Ovary (tissue), 9 donors: ENCODE measurements around the gene PTPRK. TPM values are rescaled to one million over a fixed set of nuclear protein-coding genes. Genes with fewer than 3 reads are reported as not detected.

Experiments used
- DNase-seq, 5 donors: peaks; one replicate each; pipeline ENCODE4 v3.0.0-alpha.2; 2019 to 2020
- H3K27ac ChIP-seq, 2 donors: fragments of 200-600 bp; one replicate each; pipeline versions ENCODE4 v1.5.1 to v1.8.0; 2019 to 2022
- H3K27me3 ChIP-seq: fragments of 200-600 bp; one replicate; pipeline ENCODE4 v1.8.0; 2022
- H3K36me3 ChIP-seq: fragments of 200-600 bp; sonication (generic); one replicate; pipeline ENCODE4 v1.5.1; 2019
- H3K4me1 ChIP-seq: one replicate; pipeline ENCODE4 v1.8.1; 2013; ENCODE audit warnings: mild to moderate bottlenecking, moderate library complexity; ENCODE audit not compliant: insufficient read depth
- H3K4me3 ChIP-seq: fragments of 200-600 bp; sonication (generic); one replicate; pipeline ENCODE4 v1.5.1; 2017
- H3K9me3 ChIP-seq, 2 donors: fragments of 200-600 bp in 1 of 2; sonication (generic) in 1 of 2; one replicate each; pipeline versions ENCODE4 v1.5.1 to v1.8.1; 2013 to 2019; ENCODE audit warnings: mild to moderate bottlenecking in 1 of 2, moderate library complexity in 1 of 2
- CTCF ChIP-seq, 3 donors: fragments of 450-650 bp in 2 of 3; fragments of 200-600 bp in 1 of 3; IDR thresholded peaks; one replicate each; pipeline versions ENCODE4 v1.5.1 to v1.8.0; 2016 to 2022; ENCODE audit warnings: antibody characterized with exemption in 3 of 3, mild to moderate bottlenecking in 1 of 3
- EP300 ChIP-seq: sonication (generic); formaldehyde crosslinking; IDR thresholded peaks from one replicate; pipeline ENCODE4 v1.6.1; 2017; ENCODE audit warnings: antibody characterized with exemption
- POLR2A ChIP-seq: fragments of 450-650 bp; IDR thresholded peaks from one replicate; pipeline ENCODE4 v1.6.1; 2017; ENCODE audit warnings: antibody characterized with exemption, mild to moderate bottlenecking, moderate library complexity
- WGBS, 3 donors: extraction: QIAGEN DNeasy Blood & Tissue Kit in 1 of 3; methylation state at CpG; one replicate each; pipeline versions ENCODE4 v1.1.5 to v1.1.7; 2013 to 2017; 5-methylcytosine and 5-hydroxymethylcytosine counted together
- intact Hi-C, 4 donors: fragments of 100-400 bp; cut with DNase I; formaldehyde crosslinking; loops; one replicate each; pipeline versions ENCODE4 v1.11.0 to v1.15.1; 2022 to 2023
- polyA plus RNA-seq, 2 donors: library from polyadenylated mRNA; stranded (reverse); fragments of 200-250 nt in 1 of 2; fragments of 350-450 nt in 1 of 2; fragmentation: Illumina TruSeq in 1 of 2; extraction: RNeasy Lipid Tissue Mini Kit (QIAGEN cat#74804) in 1 of 2; gene quantifications; one replicate each; pipeline ENCODE4 v1.2.3, GENCODE V29; 2013 to 2014
- total RNA-seq, 7 donors: library from RNA; depleted of rRNA in 2 of 7; stranded (reverse); fragments of >200 nt in 2 of 7; fragmentation: NEBNext Ultra II Directional in 3 of 7; extraction: Animal tissue kit (Norgen Biotek cat#: 25700) in 3 of 7; gene quantifications; one replicate each; pipeline versions ENCODE4 v1.1.0 to v1.2.4, GENCODE V29; 2016 to 2023
- donor health status: DM: no; HTN: no; CAD: no; lungs with moderate emphysema.
- donor health status: DM: no; HTN: no; CAD: no.
- donor health status: Bipolar disorder and iron deficiency.
- donor health status: DM: yes; HTN: yes; CAD: no.
- donor health status: DM: no; HTN: no; CAD: no.
- donor health status: DM: yes; HTN: yes; CAD: no.

Gene PTPRK
- total and polyA plus RNA-seq, 9 donors, result 24.0 to 50.7 (median 44.1) TPM

DNA sequence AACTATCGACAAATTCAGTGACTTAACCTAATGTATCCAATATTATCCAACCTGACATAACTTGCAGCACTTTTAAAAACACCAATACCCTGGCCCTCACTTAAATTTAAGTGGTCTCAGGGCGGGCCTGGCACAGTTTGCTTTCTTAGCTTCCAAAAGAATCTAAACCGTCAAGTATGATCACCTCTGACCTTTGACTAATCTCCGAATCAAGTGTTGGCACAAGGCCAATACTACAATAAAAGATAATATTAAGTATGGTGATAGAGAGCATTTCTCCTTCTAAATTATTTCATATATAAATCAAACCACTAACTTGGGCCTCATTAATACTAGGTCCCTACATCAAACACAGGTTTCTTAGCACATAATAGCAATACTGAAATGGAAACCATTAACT, 153.0 kb downstream of the PTPRK start:
- no peaks in the 10 kb centered on the region for H3K27me3 ChIP-seq
- H3K9me3 ChIP-seq, result no peaks in the 10 kb centered on the region
- TF ChIP-seq EP300, result no peak
- TF ChIP-seq CTCF (IDR thresholded peaks at IDR 0.05), result no peak
- no peak for TF ChIP-seq POLR2A
- no peak overlapping the region for H3K27ac ChIP-seq
- H3K4me1 ChIP-seq, result peaks cover 1% of the 10 kb centered on the region
- DNase-seq, result no peak
- no peak overlapping the region for H3K4me3 ChIP-seq
- WGBS, 3 donors, result 72 to 85% (median 81%) methylated on average over 4 of the region's 4 CpGs
- intact Hi-C loops, result no loop called here
- no peaks in the 10 kb centered on the region for H3K36me3 ChIP-seq

DNA sequence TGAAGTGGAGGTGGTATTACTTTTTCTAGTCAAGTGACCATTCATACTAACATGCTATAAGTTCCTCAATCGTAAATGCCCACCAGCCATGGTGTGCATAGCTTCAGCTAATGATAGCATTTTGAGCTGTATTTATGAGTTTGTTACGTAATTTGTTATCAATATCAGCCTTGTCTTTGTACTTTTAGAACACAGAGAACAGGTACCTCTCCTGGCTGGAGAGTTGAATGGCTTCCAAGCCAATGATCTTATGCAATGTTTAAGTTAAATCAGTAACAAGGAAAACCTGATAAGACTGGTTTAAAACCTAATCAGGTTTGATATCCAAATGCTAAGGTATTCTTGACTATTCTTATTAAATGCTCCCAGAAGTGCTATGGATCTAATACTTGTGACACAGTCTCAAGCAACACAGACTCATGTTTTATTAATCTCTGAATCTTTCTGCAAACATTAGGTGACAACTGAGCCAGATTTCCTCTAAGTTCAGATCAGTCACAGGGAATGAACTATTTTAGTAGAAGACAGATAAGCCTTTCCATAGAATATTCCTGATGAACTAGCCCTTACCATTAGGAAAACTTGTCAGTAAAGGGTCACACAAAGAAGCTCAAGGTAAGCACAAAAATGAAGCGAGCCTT, 154.8 kb downstream of the PTPRK start:
- H3K4me3 ChIP-seq, result no peak overlapping the region
- no peaks in the 10 kb centered on the region for H3K27me3 ChIP-seq
- H3K27ac ChIP-seq, result no peak overlapping the region
- intact Hi-C loops, result no loop called here
- WGBS, 3 donors, result 95 to 99% (median 98%) methylated on average over 3 of the region's 3 CpGs
- no peaks in the 10 kb centered on the region for H3K9me3 ChIP-seq
- no peak for DNase-seq
- TF ChIP-seq CTCF (IDR thresholded peaks at IDR 0.05), result no peak
- TF ChIP-seq EP300, result no peak
- no peak for TF ChIP-seq POLR2A
- no peaks in the 10 kb centered on the region for H3K36me3 ChIP-seq
- peaks cover 1% of the 10 kb centered on the region for H3K4me1 ChIP-seq

DNA sequence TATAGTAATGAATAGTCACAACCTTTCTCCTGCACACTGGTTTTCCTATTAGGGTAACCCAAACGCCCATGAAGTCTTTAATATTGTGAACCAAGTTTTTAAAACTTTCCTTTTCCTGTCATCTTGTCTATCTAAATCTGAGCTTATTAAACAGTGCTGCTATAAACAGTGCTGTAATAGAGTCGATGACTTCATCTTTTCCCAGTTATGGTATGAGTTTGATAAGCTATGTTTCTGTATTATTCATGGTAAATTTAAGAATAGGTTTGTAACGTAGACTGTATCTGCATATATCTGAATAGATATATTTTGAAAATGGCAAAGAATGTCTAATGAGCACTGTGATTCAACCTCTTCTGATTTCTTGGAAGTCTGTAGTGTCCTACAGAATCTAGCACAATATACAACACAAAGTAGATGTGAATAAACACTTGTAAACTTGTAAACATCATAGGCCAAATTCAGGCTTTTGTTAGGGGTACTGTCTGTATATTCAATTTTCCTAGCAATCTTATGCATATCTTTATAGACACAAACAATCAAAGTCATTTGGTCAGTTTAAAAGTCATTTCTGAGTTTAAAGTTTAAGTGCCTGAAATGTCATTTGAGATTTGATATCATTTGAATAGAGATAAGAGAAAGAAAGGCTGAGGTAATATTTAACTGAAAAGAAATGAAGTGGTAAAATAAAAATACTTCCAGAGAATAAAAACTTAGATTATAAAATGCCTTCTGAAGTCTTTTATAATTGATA, 155.5 kb downstream of the PTPRK start:
- Histone ChIP-seq H3K27me3 (no peaks in the 10 kb centered on the region), H3K9me3 (no peaks in the 10 kb centered on the region), H3K27ac (no peak overlapping the region), H3K36me3 (no peaks in the 10 kb centered on the region), H3K4me1 (peaks cover 1% of the 10 kb centered on the region), H3K4me3 (no peak overlapping the region)
- DNase-seq, result no peak
- WGBS, 3 donors, result 89 to 90% (median 89%) methylated on average over 3 of the region's 3 CpGs
- intact Hi-C loops, result no loop called here
- no peak for TF ChIP-seq EP300
- TF ChIP-seq POLR2A, result no peak
- no peak for TF ChIP-seq CTCF (IDR thresholded peaks at IDR 0.05)

DNA sequence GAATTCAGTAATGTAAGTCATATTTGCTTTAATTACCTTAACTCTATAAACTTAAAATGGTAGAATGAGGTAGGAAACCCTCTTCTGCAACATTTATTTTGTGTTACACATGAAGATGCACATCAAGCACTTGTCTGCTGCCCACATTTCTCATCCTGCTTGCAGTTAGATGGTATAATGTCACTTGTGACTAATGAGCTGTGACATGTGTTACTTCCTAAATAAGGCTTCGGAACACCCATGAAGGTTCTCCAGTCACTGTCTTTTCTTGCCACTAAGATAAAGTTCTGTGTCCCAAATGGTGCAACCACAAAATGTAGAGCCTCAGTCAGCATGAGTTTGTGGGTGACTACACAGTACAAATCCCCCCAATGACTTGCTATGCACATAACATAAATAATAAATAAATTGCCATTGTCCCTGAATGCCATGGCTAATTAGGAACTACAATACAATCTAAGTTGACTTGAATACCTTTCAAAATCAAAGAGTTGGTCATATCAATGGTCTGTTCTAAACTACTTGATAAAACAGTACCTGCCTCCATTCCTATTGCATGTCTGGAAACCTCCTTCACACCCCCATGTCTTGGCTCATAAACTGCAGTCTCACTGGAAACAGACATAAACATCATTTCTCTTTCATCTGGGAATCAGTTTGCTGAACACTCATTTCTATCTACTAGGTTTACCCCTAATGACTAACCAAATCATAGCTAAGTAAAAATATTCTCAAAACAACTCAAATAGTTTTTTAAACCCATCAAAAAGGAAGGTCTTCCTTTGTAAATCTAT, 157.2 kb downstream of the PTPRK start:
- TF ChIP-seq CTCF (IDR thresholded peaks at IDR 0.05), result no peak
- no peak for TF ChIP-seq EP300
- TF ChIP-seq POLR2A, result no peak
- DNase-seq, result no peak
- no peaks in the 10 kb centered on the region for H3K27me3 ChIP-seq
- H3K36me3 ChIP-seq, result no peaks in the 10 kb centered on the region
- WGBS, 3 donors, result 95 to 99% (median 95%) methylated on average over 1 of the region's 1 CpG
- H3K4me3 ChIP-seq, result no peak overlapping the region
- no peak overlapping the region for H3K27ac ChIP-seq
- intact Hi-C loops, result no loop called here
- H3K9me3 ChIP-seq, result no peaks in the 10 kb centered on the region
- H3K4me1 ChIP-seq, result peaks cover under 1% of the 10 kb centered on the region
